GM11168 (cell line): ENCODE measurements around the gene SLC6A11.

ENCODE experiments used
- in situ Hi-C: fragments of 300-500 bp; cut with MboI; formaldehyde crosslinking; loops from one replicate; pipeline ENCODE4 v1.12.0; 2022; ENCODE audit warnings: low sequenced_read_pairs; ENCODE audit not compliant: unreplicated experiment

Gene SLC6A11

DNA sequence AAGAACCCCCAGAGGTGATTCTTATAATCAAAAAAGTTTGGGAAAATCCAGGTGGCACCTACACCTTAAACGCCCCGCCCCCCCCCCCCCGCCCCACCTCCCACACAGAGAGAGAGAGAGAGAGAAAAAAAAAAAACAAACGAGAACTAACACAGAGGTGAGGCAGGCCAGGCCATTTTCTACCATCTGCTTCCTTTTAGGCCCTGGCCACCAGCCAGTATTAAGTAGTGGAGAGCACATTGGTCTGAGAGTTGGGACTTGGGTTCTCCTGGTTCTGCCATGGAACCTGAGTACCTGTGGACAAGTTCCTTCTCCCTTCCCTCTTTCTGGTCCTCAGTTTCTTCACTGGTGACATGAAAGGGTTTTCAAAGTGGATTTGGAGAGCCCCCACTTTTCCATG, 60.6 kb downstream of the SLC6A11 start:
- in situ Hi-C loops: no loop called here

DNA sequence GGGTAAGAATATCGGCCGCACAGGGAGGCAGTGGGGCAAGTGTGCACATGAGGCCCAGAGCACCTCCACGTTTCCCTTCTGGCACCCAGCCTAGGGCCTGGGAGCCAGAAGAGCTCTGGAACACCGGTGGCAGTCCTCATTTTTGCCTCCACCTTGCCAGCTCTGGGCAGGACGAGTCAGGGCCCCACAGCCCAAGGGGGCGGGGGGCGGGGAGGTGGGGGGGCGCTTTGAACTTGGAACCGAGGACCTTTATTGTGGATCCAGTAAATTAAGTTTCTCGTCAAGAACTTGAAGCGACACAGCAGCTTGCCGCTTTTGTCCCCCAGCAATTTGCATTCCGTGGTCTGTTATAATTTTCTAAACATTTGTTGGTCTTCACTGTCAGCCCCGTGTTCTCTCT, 66.8 kb downstream of the SLC6A11 start:
- in situ Hi-C loops: no loop called here

DNA sequence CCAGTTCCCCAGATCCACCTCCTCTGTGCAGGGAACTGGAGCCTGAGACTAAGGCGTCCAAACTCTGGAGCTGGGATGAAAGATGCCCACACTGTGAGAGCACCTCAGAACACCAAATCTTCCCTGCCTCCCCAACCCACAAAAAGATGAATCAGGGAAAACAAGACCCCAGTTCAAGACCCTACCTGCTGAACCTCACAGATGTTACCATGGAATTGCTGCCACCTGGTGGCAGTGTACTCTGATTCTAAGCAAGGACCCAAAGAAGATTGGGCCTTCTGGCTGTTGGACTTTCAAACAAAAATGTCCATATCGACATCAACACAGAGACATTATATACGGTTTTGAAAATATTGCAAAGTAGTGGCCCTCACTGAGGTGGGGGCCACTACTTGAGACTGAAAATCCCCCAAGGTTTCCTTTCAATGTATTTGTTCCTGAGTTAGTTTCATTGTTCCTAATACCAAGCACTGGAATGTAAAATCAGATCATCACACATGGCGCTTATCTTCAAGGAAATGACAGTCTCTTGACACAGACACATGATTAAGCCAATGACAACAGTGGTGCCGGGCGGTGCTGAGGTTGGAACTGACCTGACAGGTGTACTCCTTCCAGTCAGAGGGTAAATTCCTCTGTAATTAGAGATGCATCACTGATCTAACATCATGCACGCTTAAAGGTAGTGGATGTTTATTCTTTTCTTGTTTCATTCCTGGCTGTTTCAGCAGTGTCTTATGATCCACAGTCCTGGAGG, 67.6 kb downstream of the SLC6A11 start:
- in situ Hi-C loops: no loop called here

DNA sequence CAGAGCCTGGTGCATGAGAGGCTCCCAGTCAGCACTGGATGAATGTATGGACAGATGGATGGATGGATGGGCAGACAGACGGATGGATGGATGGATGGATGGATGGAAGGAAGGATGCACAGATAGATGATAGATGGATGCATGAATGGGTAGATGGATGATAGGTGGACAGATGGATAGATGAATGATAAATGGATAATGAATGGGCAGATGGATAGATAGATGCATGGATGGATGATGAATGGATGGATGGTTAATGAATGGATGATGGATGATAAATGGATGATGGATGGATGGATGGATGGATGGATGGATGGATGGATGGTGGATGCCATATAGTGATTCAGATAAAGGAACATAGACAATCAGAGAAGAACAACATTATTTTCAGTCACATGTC, 71.0 kb downstream of the SLC6A11 start:
- in situ Hi-C loops: loop anchor here (5.0 kb wide), 1 partner anchor 130 kb away; no protein-coding TSS in a partner anchor

DNA sequence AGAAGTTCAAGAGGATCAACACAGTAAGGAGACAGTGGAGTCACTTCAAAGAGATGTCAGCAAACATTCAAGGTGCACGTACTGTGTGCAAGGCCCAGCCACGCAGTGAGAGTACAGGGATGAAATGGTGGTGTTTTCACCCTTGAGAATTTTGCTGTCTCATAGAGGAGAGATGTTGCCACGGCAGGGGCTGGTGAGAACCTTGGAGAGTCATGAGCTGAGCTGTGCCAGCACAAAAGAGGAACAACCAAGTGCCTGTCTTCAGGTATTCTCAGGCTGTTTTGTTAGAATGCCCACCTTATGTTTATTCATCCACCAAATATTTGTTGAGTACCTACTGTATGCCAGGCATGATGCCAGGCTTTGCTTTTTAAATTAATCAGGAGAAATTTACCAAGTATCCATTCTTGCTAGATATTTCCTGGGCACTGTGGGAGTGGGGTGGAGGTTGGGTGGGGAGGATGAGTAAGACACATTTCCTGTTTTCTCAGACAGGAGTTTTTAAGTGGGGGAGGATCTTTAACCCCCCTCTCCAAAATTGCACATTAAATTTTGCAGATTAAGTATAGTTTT, 72.6 kb downstream of the SLC6A11 start:
- in situ Hi-C loops: loop anchor here (5.0 kb wide), 1 partner anchor 131 kb away; no protein-coding TSS in a partner anchor

DNA sequence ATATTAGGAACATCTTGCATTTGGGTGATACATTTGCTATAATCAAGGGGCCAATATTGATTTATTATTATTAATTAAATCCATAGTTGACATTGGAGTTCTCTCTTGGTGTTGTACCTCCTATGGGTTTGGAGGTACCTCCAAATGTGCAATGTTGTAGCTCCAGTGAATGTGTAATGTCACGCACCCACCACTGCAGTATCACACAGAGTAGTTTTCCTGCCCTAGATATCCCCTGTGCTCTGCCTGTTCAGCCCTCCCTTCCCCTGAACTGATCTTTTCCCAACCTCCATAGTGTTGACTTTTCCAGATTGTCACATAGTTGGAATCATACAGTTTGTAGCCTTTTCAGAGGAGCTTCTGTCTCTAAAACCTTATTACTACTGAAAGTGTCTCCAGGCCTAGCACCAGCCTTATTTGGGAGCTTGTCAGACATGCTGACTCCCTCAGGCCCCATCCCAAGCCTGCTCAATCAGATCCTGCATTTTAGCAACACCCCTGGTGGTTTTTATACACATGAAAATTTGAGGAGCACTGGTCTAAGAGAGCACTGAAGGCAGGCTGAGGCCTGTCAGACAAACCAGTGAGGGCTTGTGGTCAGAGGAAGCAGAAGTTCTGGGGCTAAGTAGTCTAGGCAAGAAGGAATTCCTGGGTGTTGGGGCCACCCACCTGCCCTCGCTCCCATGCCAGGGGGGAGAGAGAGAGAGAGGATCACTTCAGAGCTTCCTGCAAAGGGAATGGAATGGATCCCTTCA, 73.4 kb downstream of the SLC6A11 start:
- in situ Hi-C loops: loop anchor here (5.0 kb wide), 1 partner anchor 132 kb away; no protein-coding TSS in a partner anchor

DNA sequence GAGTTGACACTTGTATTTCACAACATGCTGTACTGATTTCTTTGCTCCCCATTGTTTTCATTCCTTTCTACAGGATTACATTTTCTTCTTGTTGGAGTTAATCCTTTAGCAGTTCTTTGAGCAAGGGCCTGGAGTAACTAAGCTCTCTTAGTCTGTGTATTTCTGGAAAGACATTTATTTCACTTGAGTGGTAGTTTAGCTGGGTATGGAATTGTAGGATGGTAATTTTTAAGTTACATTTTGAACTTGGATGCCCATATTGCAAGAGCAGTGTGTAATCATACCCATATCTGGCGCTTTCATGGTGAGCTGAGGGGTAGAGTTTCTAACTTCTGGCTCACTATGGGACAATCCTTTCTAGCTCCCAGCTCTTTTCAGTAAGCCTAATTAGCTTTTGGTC, 74.6 kb downstream of the SLC6A11 start:
- in situ Hi-C loops: no loop called here

DNA sequence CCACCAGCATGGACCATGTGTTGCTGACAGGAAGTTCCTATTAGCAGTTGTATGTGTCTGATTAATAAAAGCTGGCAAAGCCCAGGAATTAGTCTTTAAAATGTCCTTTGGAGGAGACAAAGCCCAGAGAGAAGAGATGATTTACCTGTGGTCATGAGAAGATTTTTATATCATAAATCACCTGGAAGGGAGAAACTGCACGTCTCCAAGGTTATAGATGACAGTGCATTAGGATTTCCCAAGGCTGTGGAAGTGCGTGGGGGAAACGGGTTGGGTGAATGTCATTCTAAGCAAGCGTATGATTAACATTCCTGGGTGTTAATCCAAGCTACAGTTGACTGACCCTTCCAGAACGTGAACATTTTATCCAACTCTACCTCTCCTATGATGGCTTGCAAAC, 76.6 kb downstream of the SLC6A11 start:
- in situ Hi-C loops: no loop called here

DNA sequence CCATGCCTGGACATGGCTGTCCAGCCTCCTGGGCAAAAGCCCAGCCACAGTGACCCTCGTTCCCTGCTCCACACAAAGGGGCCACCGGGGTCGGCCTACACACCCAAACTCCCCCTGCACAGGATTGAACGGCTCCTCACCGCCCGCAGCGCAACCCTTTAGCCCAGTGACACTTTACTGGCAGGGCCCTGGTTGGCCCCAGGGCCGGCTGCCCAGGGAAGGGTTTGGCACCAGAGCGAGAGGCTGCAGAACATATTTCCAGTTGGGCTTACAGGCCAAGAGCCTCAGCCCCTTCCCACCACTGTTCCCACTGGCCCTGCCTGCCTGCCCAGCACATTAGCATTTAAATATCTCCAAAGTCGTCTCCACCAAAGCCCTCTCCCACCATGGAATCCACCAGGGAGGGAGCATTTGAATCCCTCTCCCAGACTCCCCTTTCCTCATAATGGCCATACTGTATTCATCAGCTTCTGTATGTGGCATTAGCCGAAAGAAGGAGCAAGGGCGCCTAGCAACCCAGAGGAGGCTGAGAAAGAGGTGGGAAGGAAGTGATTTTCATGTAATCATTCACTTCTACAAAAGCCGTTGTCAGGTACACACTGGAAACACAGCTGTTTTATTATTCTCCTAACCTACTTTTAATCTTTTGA, 85.4 kb downstream of the SLC6A11 start:
- in situ Hi-C loops: no loop called here

DNA sequence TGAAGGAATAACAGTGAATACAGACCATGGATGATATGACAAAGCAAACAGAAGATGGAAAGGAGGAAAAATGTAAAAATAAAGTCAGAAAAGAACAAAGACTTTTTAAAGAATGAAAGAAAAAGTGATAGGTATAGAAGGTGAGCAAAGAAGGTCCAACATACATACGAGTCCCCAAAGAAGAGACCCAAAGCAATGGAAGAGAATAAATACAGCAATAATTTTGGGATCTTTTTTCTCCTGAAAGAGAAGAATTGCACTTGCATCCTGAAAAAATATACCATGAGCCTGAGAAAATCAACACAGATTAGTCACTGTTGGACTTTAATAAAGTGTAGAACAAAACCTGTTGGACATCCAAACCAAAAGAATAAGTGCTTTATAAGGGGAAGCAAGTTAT, 91.2 kb downstream of the SLC6A11 start:
- in situ Hi-C loops: no loop called here

DNA sequence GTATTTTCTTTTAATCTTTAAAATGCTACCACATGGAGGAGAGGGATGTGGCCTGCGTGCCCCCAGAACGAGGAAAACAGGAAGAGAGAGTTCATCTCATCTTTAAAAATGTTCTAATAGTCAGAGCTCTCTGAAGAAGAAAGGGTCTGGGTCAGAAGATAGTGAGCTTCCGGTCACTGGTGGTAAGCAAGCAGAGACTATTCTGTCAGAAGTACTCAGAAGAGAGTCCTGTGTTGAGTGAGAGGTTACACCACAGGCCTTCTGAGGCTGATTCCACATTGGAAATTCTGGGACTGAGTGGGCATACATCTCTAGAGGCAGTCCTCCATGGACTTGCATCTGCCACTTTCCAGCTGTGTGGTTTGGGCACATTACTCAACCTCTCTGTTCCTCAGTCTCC, 94.3 kb downstream of the SLC6A11 start:
- in situ Hi-C loops: no loop called here

DNA sequence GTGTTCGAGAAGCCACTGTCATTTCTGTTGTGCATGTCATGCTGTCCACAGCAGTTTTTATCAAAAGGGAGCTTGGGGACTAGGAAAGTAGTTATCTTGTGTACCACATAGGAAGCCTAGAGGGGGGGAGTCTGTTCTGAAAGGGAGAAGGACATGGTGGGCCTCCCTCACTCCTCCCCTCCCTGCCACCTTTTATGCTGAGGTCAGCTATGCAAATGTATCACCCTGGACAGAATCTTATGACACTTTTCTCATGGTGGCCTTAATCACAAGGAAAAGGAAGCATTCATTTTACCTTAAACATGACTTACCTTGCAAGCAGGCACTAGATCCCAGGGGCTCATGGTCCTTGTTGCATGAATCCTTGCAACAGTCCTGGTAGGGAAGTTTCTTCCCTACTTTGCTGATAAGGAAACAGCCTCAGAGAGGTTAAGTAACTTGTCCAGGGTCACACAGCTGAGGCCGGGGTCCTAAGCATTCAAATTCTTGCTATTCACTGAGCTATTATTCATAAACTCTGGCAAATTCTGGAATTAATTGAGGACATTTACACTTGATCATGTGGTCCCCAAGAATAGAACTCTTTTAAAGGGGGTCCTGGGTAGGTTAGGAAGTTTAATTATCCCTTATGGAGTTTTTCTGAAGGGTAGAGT, 95.4 kb downstream of the SLC6A11 start:
- in situ Hi-C loops: no loop called here

DNA sequence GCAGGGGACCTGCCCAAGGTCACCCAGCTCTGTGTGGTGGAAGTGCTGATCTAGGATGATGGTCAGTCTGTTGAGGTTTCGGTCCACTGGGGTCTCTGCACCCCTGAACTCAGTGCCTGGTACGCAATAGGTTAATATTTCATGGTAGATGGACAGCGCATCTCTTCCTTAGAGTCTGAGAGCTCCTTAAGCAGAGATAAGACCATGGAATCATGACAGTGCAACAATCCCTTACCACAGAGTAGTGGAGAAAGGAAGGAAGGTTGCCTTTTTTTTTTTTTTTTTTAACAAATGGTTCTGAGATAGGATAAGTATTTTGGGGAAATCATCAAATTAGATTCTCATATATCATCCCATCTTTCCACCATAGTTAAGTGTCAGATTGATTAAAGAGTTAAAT, 96.8 kb downstream of the SLC6A11 start:
- in situ Hi-C loops: no loop called here

DNA sequence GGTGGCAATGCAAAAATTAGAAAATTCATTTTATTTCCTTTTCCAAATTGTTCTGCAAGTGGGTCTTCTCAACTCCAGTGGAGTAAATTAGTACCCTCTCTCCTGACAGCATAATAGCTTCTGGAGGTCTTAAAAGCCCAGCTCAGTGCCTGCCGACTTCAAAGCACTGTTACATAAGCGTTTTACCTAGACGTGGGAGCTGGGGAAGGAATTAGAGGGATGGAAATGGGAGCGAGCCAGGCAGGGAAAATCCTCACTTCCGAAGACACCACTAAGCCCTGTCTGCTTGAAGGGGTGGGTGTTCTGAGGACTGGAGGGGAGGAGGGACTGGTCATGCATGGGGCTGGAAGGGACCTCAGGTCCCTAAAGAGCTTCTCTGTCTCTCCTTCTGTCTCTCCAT, 99.3 kb downstream of the SLC6A11 start:
- in situ Hi-C loops: no loop called here

DNA sequence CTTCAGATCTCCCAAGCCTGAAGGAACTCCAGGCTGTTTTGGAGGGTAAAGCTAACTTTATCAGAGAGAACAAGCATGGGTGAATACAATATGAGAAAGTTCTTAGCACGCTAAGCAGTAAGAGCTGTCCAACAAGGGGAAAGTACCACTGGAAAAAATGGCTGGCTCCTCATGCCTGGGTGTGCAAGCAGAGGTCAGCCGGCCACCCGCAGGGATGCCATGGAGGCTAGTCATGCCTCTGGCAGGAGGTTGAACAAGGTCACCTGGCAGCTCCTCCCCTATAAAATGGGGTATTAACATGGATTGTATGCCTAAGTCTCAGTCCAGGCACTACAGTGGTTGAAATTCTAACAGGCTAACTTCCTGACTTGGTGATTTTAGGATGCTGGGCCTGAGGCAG, 101.1 kb downstream of the SLC6A11 start:
- in situ Hi-C loops: no loop called here

DNA sequence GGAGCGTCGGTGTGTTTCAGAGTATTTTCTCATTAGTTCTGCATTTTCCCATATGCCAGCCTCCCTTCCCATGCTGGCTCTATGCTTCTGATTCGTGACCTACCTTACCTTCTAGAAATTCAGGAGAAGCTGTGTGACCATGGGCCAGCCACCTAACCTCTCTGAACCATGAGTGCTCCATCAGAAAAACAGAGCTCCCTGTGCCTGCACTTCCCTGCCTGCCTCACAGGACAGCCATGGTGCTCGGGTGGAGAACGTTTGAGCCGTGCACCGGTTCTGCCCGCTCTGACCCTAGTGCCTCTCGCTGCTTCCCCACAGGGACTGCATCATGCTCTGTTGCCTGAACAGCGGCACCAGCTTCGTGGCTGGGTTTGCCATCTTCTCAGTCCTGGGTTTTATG, 102.0 kb downstream of the SLC6A11 start:
- in situ Hi-C loops: no loop called here

DNA sequence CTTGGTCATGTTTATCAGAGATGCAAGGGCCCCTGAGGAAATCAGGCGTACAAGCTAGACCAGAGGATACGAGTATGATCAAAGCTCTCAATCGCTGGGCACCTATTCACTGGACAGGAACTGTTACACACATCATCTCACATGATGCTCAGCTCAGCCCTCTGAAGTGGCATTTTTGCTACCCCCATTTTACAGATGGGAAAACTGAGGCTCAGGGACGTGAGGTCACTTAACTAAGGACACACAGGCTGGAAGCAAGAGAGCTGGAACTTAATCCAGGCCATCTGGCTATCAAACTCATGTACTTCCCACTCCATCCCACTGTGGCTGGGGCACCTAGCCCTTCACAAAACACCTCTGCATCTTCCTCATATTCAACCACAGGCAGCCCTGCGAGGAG, 103.6 kb downstream of the SLC6A11 start:
- in situ Hi-C loops: no loop called here

DNA sequence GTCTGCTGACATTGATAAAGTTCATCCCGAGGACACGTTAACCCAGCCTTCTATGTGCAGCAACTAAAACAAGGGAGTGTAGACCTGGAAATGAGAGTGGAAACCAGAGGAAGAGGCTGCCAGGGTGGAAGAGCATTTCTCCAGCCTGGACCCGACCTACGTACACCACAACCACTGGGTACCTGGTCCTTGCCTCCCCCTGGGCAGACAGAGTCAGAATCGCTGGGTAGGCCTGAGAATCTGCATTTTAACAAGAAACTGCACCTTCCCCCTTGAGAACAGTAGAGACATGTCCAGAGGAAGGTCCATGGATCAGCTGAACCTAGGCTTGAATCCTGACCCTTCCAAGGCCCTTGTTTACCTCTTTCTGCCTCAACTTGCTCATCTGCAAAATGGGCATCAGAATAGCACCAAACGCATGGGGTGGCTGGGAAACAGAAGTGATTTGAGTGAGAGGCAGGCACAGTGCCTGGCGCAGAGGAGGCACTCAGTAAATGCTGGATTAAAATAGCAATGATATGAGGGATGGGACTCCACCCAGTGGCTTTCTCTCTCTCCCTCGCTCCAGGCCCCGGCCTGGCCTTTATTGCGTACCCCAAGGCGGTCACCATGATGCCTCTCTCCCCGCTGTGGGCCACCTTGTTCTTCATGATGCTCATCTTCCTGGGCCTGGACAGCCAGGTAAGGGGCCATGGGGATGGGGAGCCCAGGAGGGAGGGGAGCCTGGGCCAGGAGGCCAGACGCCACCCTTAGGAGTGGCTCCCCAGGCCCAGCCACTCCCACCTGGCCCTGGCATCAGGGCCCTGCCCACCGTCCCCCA, 109.6 kb downstream of the SLC6A11 start:
- in situ Hi-C loops: no loop called here

DNA sequence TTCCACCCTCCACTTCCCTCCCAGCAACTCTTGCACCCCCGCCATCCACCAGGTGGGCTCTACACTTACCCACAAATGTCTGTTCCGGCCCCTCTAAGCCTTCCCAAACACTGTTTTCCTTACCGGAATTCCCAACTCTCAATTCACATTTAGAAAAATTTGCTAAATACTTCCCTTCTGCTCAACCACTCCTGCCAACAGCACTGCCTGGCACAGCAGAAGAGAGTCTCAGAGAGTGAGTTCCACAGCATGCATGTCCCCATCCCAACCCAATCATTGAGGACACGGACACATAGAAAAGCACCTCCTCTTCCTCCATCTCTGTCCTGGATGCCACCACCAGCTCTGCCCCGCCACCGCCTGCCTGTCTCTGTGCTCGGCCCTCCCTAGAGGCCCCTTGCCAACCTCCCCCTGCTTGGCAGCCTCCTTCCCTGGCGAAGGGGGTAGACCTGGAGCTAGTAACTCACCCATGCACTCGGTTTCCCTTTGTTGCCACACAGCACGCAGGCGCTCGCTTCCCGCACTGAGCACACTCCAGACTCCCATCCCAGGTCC, 110.3 kb downstream of the SLC6A11 start:
- in situ Hi-C loops: no loop called here
